GM23338 (cell line): ENCODE measurements around the gene ACTR5. TPM values are rescaled to one million over a fixed set of nuclear protein-coding genes. Genes with fewer than 3 reads are reported as not detected.

Experiments used
- ATAC-seq: fragments of 200-7000 bp; cut with Tn5 transposase; 3 replicates; pipeline ENCODE4 v1.9.1; 2020
- DNase-seq: peaks from one replicate; pipeline ENCODE4 v3.0.0-alpha.2; 2015; ENCODE audit warnings: low spot score
- H2AFZ ChIP-seq: fragments of 200-600 bp; sonication (generic); 2 replicates; pipeline ENCODE4 v1.8.0; 2016; ENCODE audit warnings: antibody characterized with exemption, mild to moderate bottlenecking, moderate library complexity
- H3F3A ChIP-seq: fragments of 200-600 bp; sonication (generic); replicated peaks from 2 replicates; pipeline ENCODE4 v1.8.0; 2017; ENCODE audit warnings: antibody characterized with exemption, mixed run types, low read depth
- H3K27ac ChIP-seq: fragments of 200-600 bp; sonication (generic); 2 replicates; pipeline ENCODE4 v1.6.1; 2016; ENCODE audit warnings: low read depth
- H3K27me3 ChIP-seq: fragments of 200-600 bp; sonication (generic); 2 replicates; pipeline ENCODE4 v1.8.0; 2016; ENCODE audit warnings: mild to moderate bottlenecking, mixed run types, moderate library complexity; ENCODE audit not compliant: insufficient read depth
- H3K36me3 ChIP-seq: fragments of 200-600 bp; sonication (generic); 2 replicates; pipeline ENCODE4 v1.8.0; 2016; ENCODE audit warnings: mild to moderate bottlenecking; ENCODE audit not compliant: insufficient read depth
- H3K4me1 ChIP-seq: fragments of 200-600 bp; sonication (generic); 2 replicates; pipeline ENCODE4 v1.8.0; 2016; ENCODE audit warnings: mild to moderate bottlenecking, moderate library complexity; ENCODE audit not compliant: insufficient read depth
- H3K4me2 ChIP-seq: fragments of 200-600 bp; sonication (generic); 2 replicates; pipeline ENCODE4 v1.7.1; 2017; ENCODE audit warnings: mixed run types
- H3K4me3 ChIP-seq: fragments of 200-600 bp; sonication (generic); 2 replicates; pipeline ENCODE4 v1.6.1; 2016; ENCODE audit warnings: mixed run types
- H3K79me2 ChIP-seq: fragments of 200-600 bp; sonication (generic); replicated peaks from 2 replicates; pipeline ENCODE4 v1.8.0; 2017; ENCODE audit warnings: mild to moderate bottlenecking; ENCODE audit not compliant: insufficient read depth
- H3K9me2 ChIP-seq: fragments of 200-600 bp; sonication (generic); 2 replicates; pipeline ENCODE4 v1.8.0; 2017; ENCODE audit not compliant: insufficient read depth
- H4K20me1 ChIP-seq: fragments of 200-600 bp; sonication (generic); replicated peaks from 2 replicates; pipeline ENCODE4 v1.8.0; 2017; ENCODE audit warnings: mild to moderate bottlenecking; ENCODE audit not compliant: insufficient read depth
- H3K27ac Mint-ChIP-seq: 2 replicates; pipeline ENCODE4 v1.8.0; 2020; ENCODE audit warnings: inconsistent platforms, mild to moderate bottlenecking, moderate library complexity, mixed read lengths
- H3K27me3 Mint-ChIP-seq: 3 replicates; pipeline ENCODE4 v1.8.0; 2022; ENCODE audit warnings: low read depth, mild to moderate bottlenecking, moderate library complexity, mixed read lengths, inconsistent platforms; ENCODE audit not compliant: insufficient read depth, poor library complexity
- H3K36me3 Mint-ChIP-seq: 3 replicates; pipeline ENCODE4 v1.8.0; 2021; ENCODE audit warnings: low read depth, mild to moderate bottlenecking, inconsistent platforms, moderate library complexity, mixed read lengths
- H3K4me1 Mint-ChIP-seq: 3 replicates; pipeline ENCODE4 v1.8.0; 2020; ENCODE audit warnings: mild to moderate bottlenecking, inconsistent platforms, mixed read lengths
- H3K4me3 Mint-ChIP-seq: 3 replicates; pipeline ENCODE4 v1.8.0; 2021; ENCODE audit warnings: moderate library complexity, mild to moderate bottlenecking, inconsistent platforms, mixed read lengths
- H3K9me3 Mint-ChIP-seq: 3 replicates; pipeline ENCODE4 v1.8.0; 2020; ENCODE audit warnings: moderate library complexity, mild to moderate bottlenecking, inconsistent platforms, mixed read lengths
- CREB1 ChIP-seq: fragments of 250-450 bp; sonication (Bioruptor Pico); IDR thresholded peaks from 2 replicates; pipeline ENCODE4 v1.5.0; 2020; ENCODE audit warnings: low read depth, mild to moderate bottlenecking, moderate library complexity
- CTCF ChIP-seq, 2 experiments: fragments of 200-600 bp in 1 of 2; sonication (generic) in 1 of 2; conservative IDR thresholded peaks; 2 replicates each; pipeline versions ENCODE4 v1.5.1 to v1.6.1; 2016 to 2017; ENCODE audit warnings: antibody characterized with exemption in 2 of 2, low read depth in 2 of 2, mild to moderate bottlenecking in 2 of 2, moderate library complexity in 1 of 2
- ETS1 ChIP-seq: IDR thresholded peaks from 2 replicates; pipeline ENCODE4 v1.6.1; 2016; ENCODE audit warnings: antibody characterized with exemption
- EZH2 ChIP-seq: fragments of 200-600 bp; sonication (generic); IDR thresholded peaks from one replicate; pipeline ENCODE4 v1.8.0; 2017; ENCODE audit warnings: antibody characterized with exemption, mild to moderate bottlenecking, low read depth; ENCODE audit not compliant: unreplicated experiment
- EZH2phosphoT487 ChIP-seq: fragments of 200-600 bp; sonication (generic); IDR thresholded peaks from one replicate; pipeline ENCODE4 v1.8.1; 2018; ENCODE audit warnings: antibody characterized with exemption; ENCODE audit not compliant: unreplicated experiment
- JUNB ChIP-seq: IDR thresholded peaks from one replicate; pipeline ENCODE4 v1.6.1; 2016; ENCODE audit warnings: antibody characterized with exemption; ENCODE audit not compliant: unreplicated experiment
- NANOG ChIP-seq: IDR thresholded peaks from 2 replicates; pipeline ENCODE4 v1.6.1; 2016; ENCODE audit warnings: antibody characterized with exemption, borderline replicate concordance
- REST ChIP-seq: IDR thresholded peaks from one replicate; pipeline ENCODE4 v1.6.1; 2018; ENCODE audit warnings: antibody characterized with exemption; ENCODE audit not compliant: unreplicated experiment
- STAT1 ChIP-seq: IDR thresholded peaks from one replicate; pipeline ENCODE4 v1.6.1; 2016; ENCODE audit warnings: antibody characterized with exemption; ENCODE audit not compliant: unreplicated experiment
- ZNF114 ChIP-seq: fragments of 250-450 bp; sonication (Bioruptor Pico); IDR thresholded peaks from 2 replicates; pipeline ENCODE4 v1.5.0; 2020; ENCODE audit warnings: mild to moderate bottlenecking, moderate library complexity
- ZNF462 ChIP-seq: fragments of 250-450 bp; sonication (Bioruptor Pico); IDR thresholded peaks from 2 replicates; pipeline ENCODE4 v1.5.0; 2020; ENCODE audit warnings: mild to moderate bottlenecking, moderate library complexity
- polyA plus RNA-seq: library from polyadenylated mRNA; unstranded; fragments of >200 nt; fragmentation: Nextera tagmentation; extraction: Ambion mirVana; gene quantifications from 2 replicates; pipeline ENCODE4 v1.2.1, GENCODE V29; 2016
- total RNA-seq: library from RNA; depleted of rRNA; stranded (reverse); fragments of >200 nt; shearing (Covaris generic); gene quantifications from 2 replicates; pipeline ENCODE4 v1.2.3, GENCODE V29; 2014

ACTR5 gene
- total and polyA plus RNA-seq, 2 experiments from 2014 or later: 8.4 to 21.8 TPM

GRCh38 chr20:38759106-38759505 lies 10.8 kb downstream of the ACTR5 start (continued):
- TF ChIP-seq ETS1 (no peak), NANOG (no peak), EZH2phosphoT487 (no peak), STAT1 (no peak), EZH2 (no peak), REST (no peak), JUNB (no peak), CREB1 (no peak), CTCF (conservative IDR thresholded peaks at IDR 0.05; ENCODE audit: low read depth in 2 of 2) (no peak), ZNF114 (CRISPR knock-in tag) (no peak)

GRCh38 chr20:38760978-38761377 lies 12.7 kb downstream of the ACTR5 start:
- peaks cover 4% of the 10 kb centered on the region; the same call in 2 of the 3 replicates for H3K4me1 Mint-ChIP-seq
- no peak overlapping the region for H3K4me3 Mint-ChIP-seq
- Histone ChIP-seq H3K27me3 (no peaks in the 10 kb centered on the region), H3K27ac (no peak overlapping the region), H4K20me1 (no peaks in the 10 kb centered on the region; the same call in 1 of the 2 replicates), H3K4me1 (0 out of 2 replicates have a peak, but pooled peaks cover 7% of the 10 kb centered on the region), H3K9me2 (no peaks in the 10 kb centered on the region), H3K79me2 (no peaks in the 10 kb centered on the region), H3F3A (no peaks in the 10 kb centered on the region; the same call in 1 of the 2 replicates), H3K4me2 (no peak overlapping the region), H3K4me3 (no peak overlapping the region), H3K36me3 (peaks cover 46% of the 10 kb centered on the region; the same call in 1 of the 2 replicates), H2AFZ (no peak overlapping the region)
- H3K27me3 Mint-ChIP-seq: no peaks in the 10 kb centered on the region
- H3K36me3 Mint-ChIP-seq: peaks cover 45% of the 10 kb centered on the region
- H3K27ac Mint-ChIP-seq: no peak overlapping the region
- TF ChIP-seq NANOG (no peak), EZH2phosphoT487 (no peak), STAT1 (no peak), CREB1 (no peak), ZNF462 (no peak), EZH2 (no peak)
- H3K9me3 Mint-ChIP-seq: no peaks in the 10 kb centered on the region
- ATAC-seq: no peak
- DNase-seq: no peak
